ENCODE data around the gene STK24.

- TF ChIP-seq, protein P1, sequence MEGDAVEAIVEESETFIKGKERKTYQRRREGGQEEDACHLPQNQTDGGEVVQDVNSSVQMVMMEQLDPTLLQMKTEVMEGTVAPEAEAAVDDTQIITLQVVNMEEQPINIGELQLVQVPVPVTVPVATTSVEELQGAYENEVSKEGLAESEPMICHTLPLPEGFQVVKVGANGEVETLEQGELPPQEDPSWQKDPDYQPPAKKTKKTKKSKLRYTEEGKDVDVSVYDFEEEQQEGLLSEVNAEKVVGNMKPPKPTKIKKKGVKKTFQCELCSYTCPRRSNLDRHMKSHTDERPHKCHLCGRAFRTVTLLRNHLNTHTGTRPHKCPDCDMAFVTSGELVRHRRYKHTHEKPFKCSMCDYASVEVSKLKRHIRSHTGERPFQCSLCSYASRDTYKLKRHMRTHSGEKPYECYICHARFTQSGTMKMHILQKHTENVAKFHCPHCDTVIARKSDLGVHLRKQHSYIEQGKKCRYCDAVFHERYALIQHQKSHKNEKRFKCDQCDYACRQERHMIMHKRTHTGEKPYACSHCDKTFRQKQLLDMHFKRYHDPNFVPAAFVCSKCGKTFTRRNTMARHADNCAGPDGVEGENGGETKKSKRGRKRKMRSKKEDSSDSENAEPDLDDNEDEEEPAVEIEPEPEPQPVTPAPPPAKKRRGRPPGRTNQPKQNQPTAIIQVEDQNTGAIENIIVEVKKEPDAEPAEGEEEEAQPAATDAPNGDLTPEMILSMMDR (IDR thresholded peaks at IDR 0.05): no peak
- TF ChIP-seq ZFX (IDR thresholded peaks at IDR 0.05; ENCODE audit: borderline replicate concordance): no peak
Measured at GRCh38 chr13:98487016-98487415, 89.9 kb downstream of the STK24 start.
